ENCODE data around the gene GTF2IRD1. TPM values are rescaled to one million over a fixed set of nuclear protein-coding genes. Genes with fewer than 3 reads are reported as not detected.
"Not testable (repeated sequence)": the region's sequence is repeated elsewhere in the genome, so short reads cannot be mapped to it uniquely, and the experiment has no call there.

GTF2IRD1 gene
- total RNA-seq, 4 donors from 2014 or later = 3.9 to 18.1 (median 11.0) TPM

GRCh38 chr7:74502216-74502891, 48.6 kb downstream of the GTF2IRD1 start:
- no peak for DNase-seq (ENCODE audit: low spot score)
- TF ChIP-seq CTCF (IDR thresholded peaks at IDR 0.05) = no peak
- no peak for ATAC-seq (ENCODE audit: low FRiP score)

DNA sequence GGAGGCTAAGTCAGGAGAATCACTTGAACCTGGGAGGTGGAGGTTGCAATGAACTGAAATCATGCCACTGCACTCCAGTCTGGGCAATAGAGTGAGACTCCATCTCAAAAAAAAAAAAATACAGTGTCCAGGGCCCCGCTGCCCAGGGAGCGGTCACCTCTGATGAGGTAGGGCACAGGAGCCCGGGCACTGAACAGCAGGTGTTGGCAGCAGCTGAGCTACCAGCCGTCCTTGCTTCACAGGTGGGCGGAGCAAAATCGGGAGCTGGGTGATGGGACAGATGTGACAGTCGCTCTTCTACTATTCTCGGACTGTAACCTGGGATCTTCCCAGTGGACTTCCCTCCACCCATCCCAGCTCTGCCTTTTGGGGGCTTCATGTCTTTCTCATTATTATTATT, 49.4 kb downstream of the GTF2IRD1 start:
- DNase-seq (ENCODE audit: low spot score) (no peak), ATAC-seq (ENCODE audit: low FRiP score) (no peak)
- no peak for TF ChIP-seq CTCF (IDR thresholded peaks at IDR 0.05)

DNA sequence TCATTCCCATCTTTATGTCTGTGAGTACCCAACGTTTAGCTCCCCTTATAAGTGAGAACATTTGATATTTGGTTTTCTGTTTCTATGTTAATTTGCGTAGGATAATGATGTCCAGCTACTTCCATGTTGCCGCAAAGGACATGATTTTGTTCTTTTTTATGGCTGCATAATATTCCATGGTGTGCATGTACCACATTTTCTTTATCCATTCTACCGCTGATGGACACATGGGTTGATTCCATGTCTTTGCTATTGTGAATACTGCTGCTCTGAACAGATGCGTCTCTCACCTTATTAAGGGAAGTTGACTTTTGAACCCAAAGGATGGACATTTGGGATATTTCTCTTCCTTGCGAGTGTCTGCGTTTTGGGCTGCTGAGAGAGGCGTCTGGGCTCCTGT, 50.2 kb downstream of the GTF2IRD1 start:
- DNase-seq (ENCODE audit: low spot score) (no peak), ATAC-seq (ENCODE audit: low FRiP score) (no peak)
- no peak for TF ChIP-seq CTCF (IDR thresholded peaks at IDR 0.05)

DNA sequence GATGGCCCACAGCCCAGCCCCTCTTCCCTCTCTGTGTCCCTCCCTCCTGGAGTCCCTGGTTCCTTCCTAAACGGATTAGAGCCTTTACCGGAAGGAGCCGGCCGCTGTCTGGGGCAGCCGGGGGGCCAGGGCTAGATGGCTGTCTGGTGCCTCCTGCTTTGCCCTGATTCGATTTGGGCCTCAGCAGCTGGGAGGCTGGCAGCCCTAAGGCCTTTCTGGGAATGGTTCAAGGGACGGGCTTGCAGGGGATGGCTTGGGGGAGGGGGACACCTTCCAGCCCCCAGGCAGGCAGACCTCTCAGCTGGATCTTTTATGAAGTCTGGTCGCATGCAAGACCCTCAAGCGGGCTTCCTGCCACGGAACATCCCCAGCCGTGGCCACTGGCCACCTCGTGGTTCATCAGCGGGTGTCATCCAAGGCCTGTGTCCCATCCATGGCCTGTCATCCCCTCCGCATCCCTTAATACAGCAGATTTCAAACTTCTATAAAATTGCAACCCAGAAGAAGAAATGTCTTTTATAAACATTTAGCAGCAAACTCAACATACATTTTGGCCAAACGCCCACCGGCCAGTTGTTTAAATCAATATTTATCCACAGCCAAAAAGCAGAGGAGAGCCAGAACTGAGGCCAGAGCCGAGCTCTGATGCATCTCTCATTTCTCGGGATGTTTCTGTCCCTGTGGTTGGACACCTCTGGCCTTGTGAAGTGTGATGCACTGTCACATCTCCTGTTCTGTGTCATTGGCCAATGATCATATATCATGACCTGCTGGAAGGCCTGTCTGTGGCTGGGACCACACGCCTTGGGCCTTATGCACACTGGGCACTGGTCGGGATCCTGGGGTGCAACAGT, 52.0 kb downstream of the GTF2IRD1 start:
- no peak for TF ChIP-seq CTCF (IDR thresholded peaks at IDR 0.05)
- no peak for ATAC-seq (ENCODE audit: low FRiP score)

DNA sequence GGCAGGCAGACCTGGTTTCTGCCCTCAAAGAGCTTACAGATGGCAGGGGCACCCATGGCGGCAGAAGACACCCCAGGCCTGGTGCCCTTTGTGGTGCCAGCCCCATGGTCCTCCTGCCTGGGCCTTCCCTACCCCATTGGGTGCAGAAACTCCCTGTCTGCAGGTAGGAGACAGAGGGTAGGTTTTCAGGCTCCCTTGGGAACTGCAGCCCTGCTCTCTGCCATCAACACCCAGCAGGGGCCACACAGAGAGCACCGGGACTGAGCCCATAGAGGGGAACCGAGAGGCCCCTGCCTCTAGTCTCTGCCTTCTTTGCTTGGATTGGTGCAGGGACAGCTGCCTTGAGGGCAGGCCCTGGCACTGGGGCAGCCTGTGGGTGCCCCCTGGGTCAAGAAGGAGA, 52.6 kb downstream of the GTF2IRD1 start:
- TF ChIP-seq CTCF (IDR thresholded peaks at IDR 0.05) = no peak
- no peak for ATAC-seq (ENCODE audit: low FRiP score)
- DNase-seq (ENCODE audit: low spot score) = no peak

More for the DNA sequence above, 52.0 kb downstream of the GTF2IRD1 start:
- no peak for DNase-seq (ENCODE audit: low spot score)

DNA sequence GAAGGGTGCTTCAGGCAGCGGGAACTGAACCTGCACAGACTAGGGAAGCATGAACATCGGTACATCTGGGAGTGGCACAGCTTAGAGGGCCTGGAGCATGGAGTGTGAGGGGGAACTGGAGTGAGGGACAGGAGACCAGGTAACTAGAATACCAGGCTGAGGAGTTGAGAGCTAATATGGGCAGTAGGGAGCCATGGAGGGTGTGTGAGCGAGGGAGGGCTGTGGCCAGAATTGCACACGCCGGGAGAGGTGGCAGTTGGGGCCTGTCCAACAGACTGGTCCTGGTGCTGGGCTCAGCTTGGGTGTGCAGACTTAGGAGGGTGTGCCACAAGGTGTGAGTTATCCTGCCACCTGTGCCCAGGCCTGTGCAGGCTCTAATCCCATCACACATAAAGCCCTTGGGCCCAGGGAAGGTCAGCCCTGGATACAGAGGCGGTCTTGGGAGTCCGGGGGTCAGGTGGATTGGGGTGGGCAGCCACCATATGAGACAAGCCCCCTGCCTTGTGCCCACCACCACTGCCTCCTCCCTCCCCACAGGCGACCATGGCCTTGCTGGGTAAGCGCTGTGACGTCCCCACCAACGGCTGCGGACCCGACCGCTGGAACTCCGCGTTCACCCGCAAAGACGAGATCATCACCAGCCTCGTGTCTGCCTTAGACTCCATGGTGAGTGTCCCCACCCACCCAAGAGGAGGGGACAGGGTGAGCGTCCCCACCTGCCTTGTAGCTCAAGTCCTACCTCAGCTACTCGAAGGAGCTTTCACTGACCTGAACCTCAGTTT, 54.0 kb downstream of the GTF2IRD1 start:
- ATAC-seq (ENCODE audit: low FRiP score) (no peak), DNase-seq (ENCODE audit: low spot score) (no peak)
- no peak for TF ChIP-seq CTCF (IDR thresholded peaks at IDR 0.05)

DNA sequence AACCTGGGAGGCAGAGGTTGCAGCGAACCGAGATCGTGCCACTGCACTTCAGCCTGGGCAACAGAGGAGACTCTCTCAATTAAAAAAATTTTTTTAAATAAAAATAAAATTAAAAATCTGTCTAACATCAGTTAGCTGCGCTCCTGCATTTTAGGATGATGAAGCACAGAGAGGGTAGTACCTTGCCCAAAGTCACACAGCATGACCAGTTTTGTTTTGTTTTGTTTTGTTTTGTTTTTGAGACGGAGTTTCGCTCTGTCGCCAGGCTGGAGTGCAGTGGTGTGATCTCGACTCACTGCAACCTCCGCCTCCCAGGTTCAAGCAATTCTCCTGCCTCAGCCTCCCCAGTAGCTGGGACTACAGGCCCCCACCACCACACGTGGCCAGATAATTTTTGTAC, 55.7 kb downstream of the GTF2IRD1 start:
- ATAC-seq (ENCODE audit: low FRiP score); DNase-seq (ENCODE audit: low spot score): not testable (repeated sequence)
